K562 (cell line): ENCODE results near the gene MS4A1.

Experiments used
- CXXC5 ChIP-seq: fragments of 250-450 bp; sonication (Bioruptor Pico); IDR thresholded peaks from 2 replicates; pipeline ENCODE4 v1.8.0; 2022; ENCODE audit warnings: inconsistent platforms, mild to moderate bottlenecking, moderate library complexity
- HIVEP1 ChIP-seq: fragments of 250-450 bp; sonication (Bioruptor Pico); IDR thresholded peaks from 2 replicates; pipeline ENCODE4 v1.4.0; 2020; ENCODE audit warnings: mild to moderate bottlenecking
- KLF13 ChIP-seq: fragments of 450-650 bp; IDR thresholded peaks from 2 replicates; pipeline ENCODE4 v1.6.1; 2016; ENCODE audit warnings: missing genetic modification characterization, low read depth, mild to moderate bottlenecking, missing compliant biosample characterization, moderate library complexity, borderline replicate concordance
- MXI1 ChIP-seq: IDR thresholded peaks from 2 replicates; pipeline ENCODE4 v1.6.1; 2011; ENCODE audit warnings: low read depth, mild to moderate bottlenecking, improper control_type of control experiment, low read length
- PCBP1 ChIP-seq: fragments of 200-400 bp; formaldehyde crosslinking; IDR thresholded peaks from 2 replicates; pipeline ENCODE4 v1.6.1; 2018; ENCODE audit warnings: mild to moderate bottlenecking, low read depth, low read length; ENCODE audit not compliant: poor library complexity, severe bottlenecking
- RAD51 ChIP-seq: fragments of 450-650 bp; IDR thresholded peaks from 2 replicates; pipeline ENCODE4 v1.7.1; 2016; ENCODE audit warnings: low read depth, mild to moderate bottlenecking, borderline replicate concordance
- REST ChIP-seq, 2 experiments: fragments of 450-650 bp; formaldehyde crosslinking in 1 of 2; IDR thresholded peaks; 2 replicates each; pipeline versions ENCODE4 v1.4.0 to v1.6.1; 2014 to 2020; ENCODE audit warnings: mild to moderate bottlenecking in 2 of 2, borderline replicate concordance in 1 of 2, low read depth in 1 of 2
- SLC30A9 ChIP-seq: fragments of 250-450 bp; sonication (Bioruptor Pico); IDR thresholded peaks from 2 replicates; pipeline ENCODE4 v1.8.0; 2022; ENCODE audit warnings: mild to moderate bottlenecking, moderate library complexity
- ZBTB40 ChIP-seq, 2 experiments: fragments of 450-650 bp in 1 of 2; sonication (generic) in 1 of 2; formaldehyde crosslinking in 1 of 2; IDR thresholded peaks; 2 replicates each; pipeline versions ENCODE4 v1.7.1 to v1.9.0; 2016 to 2022; ENCODE audit warnings: inconsistent platforms in 1 of 2, mild to moderate bottlenecking in 1 of 2, missing genetic modification reagents in 1 of 2
- ZNF174 ChIP-seq: fragments of 250-450 bp; sonication (Bioruptor Pico); IDR thresholded peaks from 2 replicates; pipeline ENCODE4 v1.4.0; 2020; ENCODE audit warnings: mild to moderate bottlenecking
- ZNF253 ChIP-seq: fragments of 250-450 bp; sonication (Bioruptor Pico); conservative IDR thresholded peaks from 2 replicates; pipeline ENCODE4 v1.6.1; 2021; ENCODE audit warnings: mild to moderate bottlenecking
- TF ChIP-seq, protein P1 (sequence below), 3 experiments: IDR thresholded peaks in 2 of 3; conservative IDR thresholded peaks in 1 of 3; 2 replicates each; pipeline ENCODE4 v1.5.1; 2011 to 2012; ENCODE audit warnings: low read length in 3 of 3, mild to moderate bottlenecking in 3 of 3, control low read depth in 2 of 3, improper control_type of control experiment in 1 of 3, inconsistent platforms in 1 of 3, low read depth in 1 of 3, mixed read lengths in 1 of 3, moderate library complexity in 1 of 3; ENCODE audit not compliant: insufficient read depth in 2 of 3
- TF ChIP-seq, protein P2 (sequence below), 2 experiments: fragments of 450-650 bp in 1 of 2; sonication (generic) in 1 of 2; formaldehyde crosslinking; conservative IDR thresholded peaks; 2 replicates each; pipeline versions ENCODE4 v1.4.0 to v1.8.1; 2020 to 2022; ENCODE audit warnings: mild to moderate bottlenecking in 1 of 2, missing genetic modification reagents in 1 of 2

GRCh38 chr11:60429272-60429671 lies 26.4 kb upstream of the MS4A1 start, which contains the start of gene MS4A5:
- TF ChIP-seq ZBTB40 (IDR thresholded peaks at IDR 0.05): no peak
- TF ChIP-seq ZBTB40 (CRISPR knock-in tag; IDR thresholded peaks at IDR 0.05): no peak
- TF ChIP-seq HIVEP1 (CRISPR knock-in tag): no peak
- no peak for TF ChIP-seq RAD51
- no peak for TF ChIP-seq ZNF253 (CRISPR knock-in tag)
- TF ChIP-seq REST (IDR thresholded peaks at IDR 0.05; ENCODE audit: borderline replicate concordance): no peak
- TF ChIP-seq REST (CRISPR knock-in tag; IDR thresholded peaks at IDR 0.05; ENCODE audit: low read depth): no peak
- TF ChIP-seq MXI1: no peak
- TF ChIP-seq, protein P1, sequence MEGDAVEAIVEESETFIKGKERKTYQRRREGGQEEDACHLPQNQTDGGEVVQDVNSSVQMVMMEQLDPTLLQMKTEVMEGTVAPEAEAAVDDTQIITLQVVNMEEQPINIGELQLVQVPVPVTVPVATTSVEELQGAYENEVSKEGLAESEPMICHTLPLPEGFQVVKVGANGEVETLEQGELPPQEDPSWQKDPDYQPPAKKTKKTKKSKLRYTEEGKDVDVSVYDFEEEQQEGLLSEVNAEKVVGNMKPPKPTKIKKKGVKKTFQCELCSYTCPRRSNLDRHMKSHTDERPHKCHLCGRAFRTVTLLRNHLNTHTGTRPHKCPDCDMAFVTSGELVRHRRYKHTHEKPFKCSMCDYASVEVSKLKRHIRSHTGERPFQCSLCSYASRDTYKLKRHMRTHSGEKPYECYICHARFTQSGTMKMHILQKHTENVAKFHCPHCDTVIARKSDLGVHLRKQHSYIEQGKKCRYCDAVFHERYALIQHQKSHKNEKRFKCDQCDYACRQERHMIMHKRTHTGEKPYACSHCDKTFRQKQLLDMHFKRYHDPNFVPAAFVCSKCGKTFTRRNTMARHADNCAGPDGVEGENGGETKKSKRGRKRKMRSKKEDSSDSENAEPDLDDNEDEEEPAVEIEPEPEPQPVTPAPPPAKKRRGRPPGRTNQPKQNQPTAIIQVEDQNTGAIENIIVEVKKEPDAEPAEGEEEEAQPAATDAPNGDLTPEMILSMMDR (IDR thresholded peaks at IDR 0.05 in 2 of 3, conservative IDR thresholded peaks at IDR 0.05 in 1 of 3; ENCODE audit: insufficient read depth in 2 of 3, low read depth in 1 of 3, low read length in 3 of 3): no peak
- TF ChIP-seq, protein P2, sequence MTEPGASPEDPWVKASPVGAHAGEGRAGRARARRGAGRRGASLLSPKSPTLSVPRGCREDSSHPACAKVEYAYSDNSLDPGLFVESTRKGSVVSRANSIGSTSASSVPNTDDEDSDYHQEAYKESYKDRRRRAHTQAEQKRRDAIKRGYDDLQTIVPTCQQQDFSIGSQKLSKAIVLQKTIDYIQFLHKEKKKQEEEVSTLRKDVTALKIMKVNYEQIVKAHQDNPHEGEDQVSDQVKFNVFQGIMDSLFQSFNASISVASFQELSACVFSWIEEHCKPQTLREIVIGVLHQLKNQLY (CRISPR knock-in tag; conservative IDR thresholded peaks at IDR 0.05): no peak
- no peak for TF ChIP-seq ZNF174 (CRISPR knock-in tag)
- TF ChIP-seq SLC30A9: no peak
- no peak for TF ChIP-seq CXXC5 (CRISPR knock-in tag)
- no peak for TF ChIP-seq PCBP1
- TF ChIP-seq KLF13: no peak
